HAP-1 (cell line): ENCODE data around the gene ASB1.

Experiments used
- DNase-seq, 2 experiments: peaks; one replicate each; pipeline ENCODE4 v3.0.0-alpha.2; 2016 to 2020; ENCODE audit warnings: low spot score in 2 of 2
- H3K27me3 ChIP-seq: fragments of 250-450 bp; sonication (Bioruptor Pico); 2 replicates; pipeline ENCODE4 v1.5.1; 2020; ENCODE audit warnings: low read depth, mild to moderate bottlenecking, moderate library complexity
- H3K36me3 ChIP-seq: fragments of 250-450 bp; sonication (Bioruptor Pico); replicated peaks from 2 replicates; pipeline ENCODE4 v1.5.1; 2020; ENCODE audit warnings: mild to moderate bottlenecking
- H3K4me1 ChIP-seq: fragments of 250-450 bp; sonication (Bioruptor Pico); 2 replicates; pipeline ENCODE4 v1.5.1; 2020; ENCODE audit warnings: mild to moderate bottlenecking
- H3K4me3 ChIP-seq: fragments of 250-450 bp; sonication (Bioruptor Pico); 2 replicates; pipeline ENCODE4 v1.5.1; 2020; ENCODE audit warnings: mild to moderate bottlenecking, moderate library complexity
- H3K9me3 ChIP-seq: fragments of 250-450 bp; sonication (Bioruptor Pico); 2 replicates; pipeline ENCODE4 v1.5.1; 2020; ENCODE audit warnings: mild to moderate bottlenecking, moderate library complexity
- in situ Hi-C: fragments of 300-500 bp; cut with MboI; formaldehyde crosslinking; loops from 3 replicates; pipeline ENCODE4 v1.14.3; 2020; ENCODE audit warnings: low sequenced_read_pairs, inconsistent platforms, mixed read lengths

ASB1 gene

DNA sequence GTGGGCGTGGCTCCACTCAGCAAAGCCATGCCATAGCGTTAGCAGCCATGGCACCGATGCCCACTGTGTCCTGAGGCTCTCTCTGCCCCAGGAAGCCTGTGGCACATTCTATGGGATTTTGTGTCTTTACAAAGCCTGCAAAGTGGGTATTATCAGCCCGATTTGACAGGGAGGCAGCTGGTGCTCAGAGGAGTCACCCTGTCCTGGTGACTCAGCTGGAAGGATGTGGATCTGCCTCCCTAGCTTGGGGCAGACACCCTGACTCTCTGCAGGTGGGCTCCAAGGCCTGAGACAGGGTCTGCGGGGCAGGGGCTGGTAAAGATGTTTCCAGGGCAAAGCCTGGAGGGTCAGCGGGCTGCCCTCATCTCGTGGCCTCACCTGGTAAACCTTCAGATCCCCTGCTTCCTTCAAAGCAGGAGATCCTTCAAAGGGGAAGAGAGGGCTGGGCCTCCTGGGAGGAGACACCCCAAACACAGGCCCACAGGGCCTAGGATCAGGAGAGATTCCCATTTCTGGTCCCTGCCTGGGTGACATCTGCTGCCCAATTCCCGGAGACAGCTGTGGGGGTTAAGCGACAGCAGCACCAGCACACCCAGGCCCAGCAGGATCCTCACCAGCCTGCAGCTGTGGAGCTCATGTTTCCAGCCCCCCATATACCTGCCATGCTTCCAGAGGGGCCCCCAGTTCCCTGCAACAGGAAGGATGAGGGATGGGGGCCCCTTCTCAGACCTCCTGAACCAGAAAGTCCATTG is 3.0 kb upstream of the ASB1 start:
- Histone ChIP-seq H3K27me3 (no peaks in the 10 kb centered on the region), H3K4me1 (peaks cover 11% of the 10 kb centered on the region), H3K9me3 (no peaks in the 10 kb centered on the region), H3K4me3 (no peak overlapping the region), H3K36me3 (no peaks in the 10 kb centered on the region; the same call in 1 of the 2 replicates)
- in situ Hi-C loops = no loop called here
- DNase-seq = no peak

DNA sequence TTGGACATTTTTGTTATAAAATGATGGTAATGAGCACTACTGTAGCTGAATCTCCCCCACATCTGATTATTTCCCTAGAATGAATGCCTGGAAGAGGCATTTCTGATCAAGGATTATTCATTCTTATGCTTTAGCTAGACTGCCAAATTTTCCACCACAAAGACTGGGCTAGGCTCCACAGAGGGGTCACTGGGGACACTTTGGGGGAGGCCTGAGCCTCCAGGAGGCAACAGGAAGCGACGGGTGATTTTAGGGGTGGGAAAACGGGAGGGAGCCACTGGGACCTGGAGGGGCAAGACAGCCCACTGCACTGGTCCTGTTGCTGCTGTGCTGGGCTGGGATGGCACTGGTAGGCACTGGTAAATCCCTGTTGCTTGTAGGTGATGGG is 2.4 kb upstream of the ASB1 start:
- H3K36me3 ChIP-seq = no peaks in the 10 kb centered on the region; the same call in 1 of the 2 replicates
- no peaks in the 10 kb centered on the region for H3K9me3 ChIP-seq
- in situ Hi-C loops = no loop called here
- no peak for DNase-seq
- H3K4me3 ChIP-seq = no peak overlapping the region
- H3K4me1 ChIP-seq = peaks cover 11% of the 10 kb centered on the region
- no peaks in the 10 kb centered on the region for H3K27me3 ChIP-seq

DNA sequence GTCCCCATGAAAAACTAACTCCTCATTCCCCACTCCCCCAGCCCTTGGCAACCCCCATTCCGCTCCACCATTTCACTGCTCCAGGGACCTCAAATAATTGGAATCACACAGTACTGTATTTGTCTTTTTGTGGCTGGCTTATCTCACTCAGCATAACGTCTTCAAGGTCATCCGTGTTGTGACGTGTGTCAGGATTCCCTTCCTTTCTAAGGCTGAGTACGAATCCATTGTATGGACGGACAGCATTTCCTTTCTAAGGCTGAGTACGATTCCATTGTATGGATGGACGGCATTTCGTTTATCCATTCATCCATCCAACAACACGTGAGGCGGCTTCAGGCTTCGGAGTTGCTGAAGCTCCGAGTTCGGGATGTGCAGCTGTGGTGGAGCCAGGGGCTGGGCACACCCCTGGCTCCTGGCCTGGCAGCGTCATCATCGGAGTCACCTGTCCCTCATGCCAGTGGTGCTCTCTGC is 1.2 kb upstream of the ASB1 start:
- peak overlapping the region; percentile 82 for H3K4me3 ChIP-seq
- no peaks in the 10 kb centered on the region; the same call in 1 of the 2 replicates for H3K36me3 ChIP-seq
- DNase-seq = no peak

DNA sequence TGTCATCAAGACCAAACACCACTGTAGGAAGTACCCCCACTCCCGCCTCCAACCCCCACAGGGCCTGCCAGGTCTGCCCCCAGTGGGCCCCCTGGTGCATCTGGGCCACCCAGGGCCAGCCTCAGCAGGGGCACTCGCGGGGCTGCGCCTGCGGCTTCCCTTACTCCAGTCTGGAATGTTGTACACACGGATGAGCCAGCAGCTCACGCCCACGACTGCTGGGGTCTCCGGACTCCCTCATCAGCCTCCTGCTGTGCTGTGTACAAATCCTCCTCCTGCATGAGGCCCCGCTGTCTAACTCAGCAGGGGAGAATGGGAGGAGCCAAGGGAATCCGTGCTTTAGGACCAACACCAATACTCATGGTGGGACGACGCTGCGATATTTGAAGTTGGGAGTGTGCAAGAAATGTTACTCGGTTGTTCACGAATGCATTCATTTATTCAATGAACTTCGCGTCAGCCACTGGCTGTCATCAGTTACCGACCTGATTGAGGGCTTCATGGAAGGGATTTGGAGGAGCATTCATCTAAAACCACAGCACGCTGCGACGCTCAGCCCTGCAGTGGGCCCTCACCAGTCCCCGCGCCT is 654 bp upstream of the ASB1 start:
- peak; percentile 45 to 71 for DNase-seq
- Histone ChIP-seq H3K4me1 (peaks cover 11% of the 10 kb centered on the region), H3K4me3 (peak overlapping the region; percentile 82), H3K9me3 (peaks cover 5% of the 10 kb centered on the region; the same call in 1 of the 2 replicates), H3K36me3 (no peaks in the 10 kb centered on the region; the same call in 1 of the 2 replicates), H3K27me3 (no peaks in the 10 kb centered on the region)
- in situ Hi-C loops = no loop called here

More for the DNA sequence above, 1.2 kb upstream of the ASB1 start:
- Histone ChIP-seq H3K27me3 (no peaks in the 10 kb centered on the region), H3K4me1 (peaks cover 11% of the 10 kb centered on the region), H3K9me3 (peaks cover 3% of the 10 kb centered on the region; the same call in 1 of the 2 replicates)
- in situ Hi-C loops = no loop called here

DNA sequence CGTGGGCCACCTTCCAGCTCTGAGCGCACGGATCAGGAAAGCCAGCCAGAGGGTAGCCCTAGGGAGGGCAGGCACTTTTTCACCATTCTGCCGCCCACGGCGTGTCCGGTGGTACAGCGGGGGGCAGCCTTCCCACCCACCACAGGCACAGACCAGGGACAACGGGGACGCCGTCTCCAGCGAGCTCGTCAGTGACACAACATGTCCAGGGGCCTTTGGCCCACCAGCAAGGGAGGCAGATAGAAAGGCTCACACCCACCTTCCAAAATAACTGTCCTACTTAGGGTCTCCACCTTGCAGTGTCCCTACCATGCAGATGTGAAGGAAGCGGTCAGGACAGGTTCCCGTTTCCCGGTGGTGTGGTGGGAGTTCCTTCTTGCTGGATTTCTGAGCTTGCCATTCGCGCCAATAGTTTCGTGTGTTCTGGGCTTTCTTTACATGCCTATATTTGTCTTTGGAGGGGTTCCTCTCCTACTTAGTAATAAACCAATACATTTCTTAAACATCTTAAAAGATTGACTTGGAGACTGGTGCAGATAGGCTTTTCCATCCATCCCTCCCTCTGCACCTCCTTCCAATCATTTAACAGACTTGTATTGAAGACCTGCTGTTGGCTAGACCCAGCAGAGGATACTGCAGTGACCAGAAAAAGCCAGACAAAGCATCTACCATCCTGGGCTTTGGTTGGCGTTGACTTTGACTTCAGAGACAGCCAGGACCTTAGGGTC is 872 bp downstream of the ASB1 start:
- in situ Hi-C loops = no loop called here
- DNase-seq = no peak
- H3K36me3 ChIP-seq = no peaks in the 10 kb centered on the region; the same call in none of the 2 replicates
- no peaks in the 10 kb centered on the region for H3K27me3 ChIP-seq
- peaks cover 5% of the 10 kb centered on the region; the same call in 1 of the 2 replicates for H3K9me3 ChIP-seq
- H3K4me1 ChIP-seq = peaks cover 11% of the 10 kb centered on the region
- peak overlapping the region; percentile 82 for H3K4me3 ChIP-seq

DNA sequence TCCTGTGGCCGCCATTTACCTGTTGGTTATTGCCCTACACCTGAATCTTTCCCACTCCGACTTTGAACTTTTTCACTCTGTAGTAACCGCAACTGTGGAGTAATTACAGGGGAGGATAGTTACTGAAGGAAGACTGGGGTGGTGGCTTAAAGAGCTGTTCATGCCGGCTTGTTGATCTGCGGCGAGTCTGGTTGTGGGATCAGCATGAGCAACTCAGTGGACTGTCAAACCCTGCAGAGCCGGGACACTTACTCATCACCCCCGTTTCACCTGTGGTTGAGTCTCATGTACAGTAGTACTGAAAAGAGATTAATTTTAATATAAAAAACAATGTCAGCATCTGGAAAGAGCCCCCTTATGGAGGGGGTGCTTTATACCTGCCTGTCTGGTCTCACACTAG is 2.1 kb downstream of the ASB1 start:
- Histone ChIP-seq H3K36me3 (peaks cover 11% of the 10 kb centered on the region), H3K9me3 (peaks cover 5% of the 10 kb centered on the region; the same call in 1 of the 2 replicates), H3K27me3 (no peaks in the 10 kb centered on the region), H3K4me3 (no peak overlapping the region), H3K4me1 (peaks cover 11% of the 10 kb centered on the region)
- in situ Hi-C loops = no loop called here
- DNase-seq = no peak

DNA sequence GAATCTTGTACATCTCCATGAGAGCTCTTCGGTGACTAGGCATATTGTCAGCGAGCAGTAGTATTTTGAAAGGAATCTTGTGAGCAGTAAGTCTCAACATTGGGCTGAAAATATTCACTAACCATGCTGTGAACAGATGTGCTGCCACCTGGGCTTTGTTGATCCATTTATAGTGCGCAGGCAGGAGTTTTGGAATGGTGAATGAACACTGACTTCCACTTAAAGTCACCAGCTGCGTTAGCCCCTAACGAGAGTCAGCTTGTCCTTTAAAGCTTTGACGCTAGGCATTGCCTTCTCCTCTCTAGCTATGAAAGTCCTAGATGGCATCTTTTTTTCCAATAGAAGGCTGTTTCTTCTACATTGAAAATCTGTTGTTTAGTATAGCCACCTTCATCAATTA is 4.1 kb downstream of the ASB1 start:
- peaks cover 8% of the 10 kb centered on the region for H3K4me1 ChIP-seq
- DNase-seq = no peak
- H3K27me3 ChIP-seq = no peaks in the 10 kb centered on the region
- peaks cover 5% of the 10 kb centered on the region; the same call in 1 of the 2 replicates for H3K9me3 ChIP-seq
- in situ Hi-C loops = no loop called here
- H3K4me3 ChIP-seq = no peak overlapping the region
- peaks cover 28% of the 10 kb centered on the region for H3K36me3 ChIP-seq

DNA sequence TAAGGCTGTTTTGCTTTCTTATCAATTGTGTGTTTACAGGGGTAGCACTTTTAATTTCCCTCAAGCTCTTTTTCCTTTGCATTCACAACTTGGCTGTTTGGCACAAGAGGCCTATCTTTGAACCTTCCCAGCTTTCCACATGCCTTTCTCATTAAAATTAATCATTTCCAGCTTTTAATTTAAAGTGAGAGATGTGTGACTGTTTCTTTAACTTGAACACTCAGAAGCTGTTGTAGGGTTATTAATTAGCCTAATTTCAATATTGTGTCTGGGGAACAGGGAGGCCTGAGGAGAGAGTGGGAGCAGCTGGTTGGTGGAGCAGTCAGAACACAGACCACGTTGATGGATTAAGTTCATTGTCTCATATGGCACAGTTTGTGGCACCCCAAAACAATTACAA is 4.7 kb downstream of the ASB1 start:
- Histone ChIP-seq H3K4me1 (peaks cover 3% of the 10 kb centered on the region), H3K36me3 (peaks cover 33% of the 10 kb centered on the region), H3K4me3 (no peak overlapping the region), H3K27me3 (no peaks in the 10 kb centered on the region), H3K9me3 (peaks cover 5% of the 10 kb centered on the region; the same call in 1 of the 2 replicates)
- no peak for DNase-seq
- in situ Hi-C loops = no loop called here

DNA sequence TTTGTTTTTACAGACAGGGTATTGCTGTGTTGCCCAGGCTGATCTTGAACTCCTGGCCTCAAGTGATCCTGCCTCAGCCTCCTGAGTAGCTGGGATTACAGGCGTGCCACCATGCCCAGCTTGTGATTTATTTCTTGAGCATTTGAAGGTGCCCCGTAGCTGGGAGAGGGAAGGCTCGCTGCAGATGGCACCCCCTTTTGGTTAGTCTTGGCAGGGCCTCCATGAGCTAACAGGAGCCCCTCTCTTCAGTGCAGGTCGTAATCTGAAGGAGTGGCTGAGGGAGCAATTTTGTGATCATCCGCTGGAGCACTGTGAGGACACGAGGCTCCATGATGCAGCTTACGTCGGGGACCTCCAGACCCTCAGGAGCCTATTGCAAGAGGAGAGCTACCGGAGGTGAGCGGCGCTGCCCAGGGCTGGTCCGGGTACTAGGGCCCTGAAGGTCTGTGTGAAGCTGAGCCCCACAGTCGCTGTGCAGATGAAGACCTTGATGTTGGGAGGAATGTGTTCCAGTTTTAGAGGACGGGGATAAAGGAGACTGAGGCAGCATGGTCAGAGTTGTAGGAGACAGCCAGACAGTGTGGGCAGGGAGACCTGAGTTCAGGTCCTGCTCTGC is 6.7 kb downstream of the ASB1 start:
- DNase-seq = no peak
- Histone ChIP-seq H3K4me1 (no peaks in the 10 kb centered on the region), H3K27me3 (no peaks in the 10 kb centered on the region), H3K9me3 (peaks cover 5% of the 10 kb centered on the region; the same call in 1 of the 2 replicates), H3K4me3 (no peak overlapping the region), H3K36me3 (peaks cover 41% of the 10 kb centered on the region)
- in situ Hi-C loops = no loop called here

DNA sequence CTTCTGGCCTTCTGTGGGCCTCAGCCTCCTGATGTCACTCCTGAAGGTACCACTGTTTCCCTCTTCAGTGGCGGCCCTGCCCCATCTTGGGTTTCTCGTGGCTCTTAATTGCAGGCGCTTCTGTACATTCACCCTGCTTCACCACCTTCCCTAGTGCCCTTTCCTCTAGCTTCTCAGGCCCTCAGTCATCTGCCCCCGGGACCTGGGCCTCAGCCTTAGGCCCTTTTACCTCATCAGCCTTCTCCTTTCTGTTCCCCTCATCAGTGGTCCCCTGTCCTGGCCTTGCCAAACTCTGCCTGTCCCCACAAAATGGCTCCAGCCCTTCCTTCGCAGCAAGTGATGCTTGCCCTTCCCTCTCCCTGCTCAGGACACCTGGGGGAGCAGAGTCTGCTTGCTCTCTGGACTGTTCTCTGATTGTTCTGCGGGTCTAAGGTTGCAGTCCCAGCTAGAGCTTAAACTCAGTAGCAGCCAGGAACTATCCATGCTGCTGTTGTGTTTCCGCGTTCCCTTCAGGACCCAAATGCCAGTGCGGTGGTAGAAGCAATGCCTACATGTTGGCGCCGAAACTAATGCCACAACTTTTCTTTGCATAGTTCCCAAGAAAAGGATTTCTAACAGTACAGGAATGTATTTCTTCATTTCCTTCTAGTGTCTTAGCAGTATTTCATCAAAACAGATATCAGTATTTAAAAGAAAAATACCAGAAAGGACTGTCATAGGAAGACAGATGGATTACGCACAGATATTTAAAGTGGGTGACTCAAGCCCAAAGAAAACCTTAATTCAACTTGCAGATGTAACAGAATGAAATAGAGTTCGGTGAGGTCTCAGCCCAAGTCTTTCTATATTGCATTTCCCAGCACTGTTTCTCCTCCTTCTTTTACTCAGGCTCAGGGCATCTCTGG is 7.5 kb downstream of the ASB1 start:
- Histone ChIP-seq H3K4me3 (no peak overlapping the region), H3K4me1 (no peaks in the 10 kb centered on the region), H3K27me3 (no peaks in the 10 kb centered on the region), H3K36me3 (peaks cover 41% of the 10 kb centered on the region), H3K9me3 (peaks cover 5% of the 10 kb centered on the region; the same call in 1 of the 2 replicates)
- in situ Hi-C loops = no loop called here
- no peak for DNase-seq

DNA sequence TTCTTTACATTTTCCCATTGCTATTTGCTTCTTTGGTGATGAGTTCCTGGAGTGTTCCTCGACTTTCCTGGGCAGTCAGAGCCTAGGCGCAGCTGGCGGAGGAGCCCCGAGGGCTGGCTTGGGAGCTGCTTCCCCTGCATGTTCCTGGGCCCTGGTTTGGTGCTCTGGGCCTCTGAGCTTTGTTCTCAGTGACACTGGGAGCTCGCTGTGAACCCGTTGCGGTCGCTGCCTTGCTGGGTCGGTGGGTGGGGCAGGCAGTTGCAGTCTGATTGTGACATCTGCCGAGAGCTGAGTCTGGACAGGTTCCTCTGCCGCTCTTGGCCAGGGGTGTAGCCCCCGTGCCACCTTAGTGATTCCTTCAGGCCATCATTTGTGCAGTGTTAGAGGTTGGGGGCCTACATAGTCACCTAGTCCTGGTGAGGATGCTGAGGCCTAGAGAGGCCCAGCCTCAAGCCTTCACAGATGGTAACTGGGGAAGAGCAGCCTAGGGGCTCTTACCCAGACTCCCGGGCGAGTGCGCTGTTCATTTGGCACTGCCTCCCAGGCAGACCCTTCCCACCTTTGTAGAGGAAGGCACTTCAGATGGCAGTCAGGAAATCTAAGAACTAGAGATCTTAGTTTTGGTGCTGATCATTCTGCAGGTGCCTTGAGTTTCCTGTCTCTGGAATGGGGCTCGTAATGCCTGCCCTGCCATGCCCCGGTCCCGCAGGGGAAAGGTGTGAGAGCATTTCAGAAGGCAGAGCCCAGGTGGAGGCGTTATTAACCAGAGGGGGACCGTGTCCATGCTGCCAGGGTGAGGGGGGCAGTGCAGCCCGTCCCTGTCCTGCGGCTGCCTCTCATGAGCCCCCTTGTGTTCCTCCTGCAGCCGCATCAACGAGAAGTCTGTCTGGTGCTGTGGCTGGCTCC is 8.4 kb downstream of the ASB1 start:
- in situ Hi-C loops = no loop called here
- no peak overlapping the region for H3K4me3 ChIP-seq
- H3K36me3 ChIP-seq = peaks cover 41% of the 10 kb centered on the region
- no peaks in the 10 kb centered on the region for H3K27me3 ChIP-seq
- peaks cover 5% of the 10 kb centered on the region; the same call in 1 of the 2 replicates for H3K9me3 ChIP-seq
- H3K4me1 ChIP-seq = no peaks in the 10 kb centered on the region
- no peak for DNase-seq

DNA sequence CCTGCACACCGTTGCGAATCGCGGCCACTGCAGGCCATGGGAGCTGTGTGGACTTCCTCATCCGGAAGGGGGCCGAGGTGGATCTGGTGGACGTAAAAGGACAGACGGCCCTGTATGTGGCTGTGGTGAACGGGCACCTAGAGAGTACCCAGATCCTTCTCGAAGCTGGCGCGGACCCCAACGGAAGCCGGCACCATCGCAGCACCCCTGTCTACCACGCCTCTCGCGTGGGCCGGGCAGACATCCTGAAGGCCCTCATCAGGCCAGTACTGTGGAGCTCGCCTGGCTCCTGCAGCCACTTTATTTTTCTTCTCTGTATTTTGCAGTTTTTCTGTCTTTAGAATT is 9.0 kb downstream of the ASB1 start:
- no peak for DNase-seq
- Histone ChIP-seq H3K4me3 (no peak overlapping the region), H3K4me1 (no peaks in the 10 kb centered on the region), H3K9me3 (0 out of 2 replicates have a peak, but pooled peaks cover 2% of the 10 kb centered on the region), H3K27me3 (no peaks in the 10 kb centered on the region), H3K36me3 (peaks cover 45% of the 10 kb centered on the region)
- in situ Hi-C loops = no loop called here
